NCI-H1105 treated with DMSO at 0.1 percent for 48 hours (cell line): ENCODE data around the gene PXN.
"Not testable (repeated sequence)": the region's sequence is repeated elsewhere in the genome, so short reads cannot be mapped to it uniquely, and the experiment has no call there.

ENCODE experiments used
- DNase-seq: peaks from one replicate; lab custom pipeline; 2025; lab: John Stamatoyannopoulos, UW

Gene PXN

DNA sequence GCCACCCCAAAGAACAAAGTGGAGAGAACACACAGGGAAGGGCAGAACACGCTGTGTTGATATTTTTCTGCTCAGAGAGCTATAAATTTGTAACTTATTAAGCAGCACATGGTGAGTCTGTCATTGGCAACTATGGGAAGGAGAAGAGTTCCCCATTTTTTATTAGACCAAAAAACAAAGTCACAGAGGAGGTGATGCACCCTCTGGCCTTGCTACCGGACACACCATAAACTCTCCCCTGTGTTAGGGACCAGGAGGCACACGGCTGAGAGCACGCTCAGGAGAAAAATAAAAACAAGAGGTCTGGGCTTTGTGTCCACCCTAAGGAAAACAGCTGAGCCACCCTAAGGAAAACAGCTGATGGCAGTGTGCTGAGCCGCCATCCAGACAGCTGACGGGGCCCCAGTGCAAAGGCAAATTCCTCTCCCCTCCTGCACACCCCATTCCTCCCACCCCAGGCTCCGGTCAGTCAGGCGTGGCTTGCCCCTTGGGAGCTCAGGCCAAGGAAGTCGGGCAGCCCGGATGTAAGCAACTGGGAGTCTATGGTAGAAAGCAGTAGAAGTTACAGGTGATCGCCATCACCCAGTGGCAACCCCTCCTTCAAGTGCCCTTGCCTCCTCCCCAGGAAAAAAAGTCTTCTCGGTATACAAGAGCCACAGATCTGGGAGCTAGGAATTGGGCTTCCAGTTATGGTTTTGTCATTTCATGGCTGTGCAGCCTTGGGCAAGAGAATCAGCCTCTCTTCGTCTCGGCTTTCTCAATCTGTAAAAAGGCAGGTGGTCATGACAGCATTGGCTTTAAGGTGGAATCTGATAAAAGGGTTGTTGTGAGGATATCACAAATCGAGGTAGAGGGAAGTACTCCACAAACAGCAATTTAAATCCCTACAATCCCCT, 2.4 kb downstream of the PXN start:
- DNase-seq: no peak

DNA sequence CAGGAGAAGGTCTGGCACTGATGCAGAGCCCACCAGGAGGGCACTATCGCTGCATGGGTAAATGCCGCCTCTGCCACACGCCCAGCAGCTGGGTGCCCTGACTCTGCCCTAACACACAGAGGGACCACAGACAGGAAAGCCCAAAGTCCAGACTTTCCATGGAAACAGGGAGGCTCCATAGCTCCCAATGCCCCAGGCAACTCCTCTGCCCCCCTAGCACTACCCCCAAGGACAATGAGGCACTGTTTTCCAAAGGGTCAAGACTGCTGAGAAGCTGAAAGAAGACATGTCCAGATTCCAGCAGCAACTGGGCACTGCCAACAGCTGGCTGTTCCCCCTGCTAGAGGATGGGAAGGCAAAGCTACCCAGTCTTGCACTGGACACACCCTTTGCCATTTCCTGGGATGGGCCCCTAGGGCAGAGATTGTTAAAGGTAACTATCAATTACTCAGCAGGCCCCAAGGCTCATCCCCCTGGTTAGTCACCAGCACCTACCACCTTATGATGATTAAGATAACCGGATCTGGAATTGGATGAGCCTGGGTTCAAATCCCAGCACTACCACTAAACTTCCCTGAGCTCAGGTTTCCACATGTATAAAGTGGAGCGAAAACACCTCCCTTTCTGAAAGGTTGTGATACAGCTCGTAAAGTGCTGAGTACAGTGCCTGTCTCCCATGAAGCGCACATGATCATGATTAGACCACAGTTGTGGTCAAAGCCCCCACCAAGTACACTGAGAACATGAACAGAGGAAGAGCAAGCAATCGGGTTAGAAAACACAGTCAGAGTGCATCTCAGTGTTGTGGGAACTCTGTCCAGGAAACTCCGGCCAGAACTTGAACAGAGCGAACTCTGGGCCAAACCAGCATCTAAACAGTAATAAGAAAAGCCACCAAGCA, 3.3 kb downstream of the PXN start:
- no peak for DNase-seq

DNA sequence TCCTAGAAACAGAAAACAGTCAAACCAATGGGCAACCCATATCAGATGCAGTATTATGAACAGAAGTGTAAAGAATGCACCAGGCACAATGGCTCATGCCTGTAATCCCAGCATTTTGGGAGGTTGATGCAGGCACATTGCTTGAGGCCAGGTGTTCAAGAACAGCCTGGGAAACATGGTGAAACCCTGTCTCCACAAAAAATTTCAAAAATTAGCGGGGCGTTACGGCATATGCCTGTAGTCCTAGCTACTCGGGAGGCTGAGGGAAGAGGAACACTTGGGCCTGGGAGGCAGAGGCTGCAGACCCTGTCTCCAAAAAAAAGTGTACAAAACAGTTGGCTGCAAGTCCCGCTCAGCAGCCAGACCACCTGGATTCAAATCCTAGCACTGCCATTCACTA, 4.9 kb downstream of the PXN start:
- DNase-seq: no peak

DNA sequence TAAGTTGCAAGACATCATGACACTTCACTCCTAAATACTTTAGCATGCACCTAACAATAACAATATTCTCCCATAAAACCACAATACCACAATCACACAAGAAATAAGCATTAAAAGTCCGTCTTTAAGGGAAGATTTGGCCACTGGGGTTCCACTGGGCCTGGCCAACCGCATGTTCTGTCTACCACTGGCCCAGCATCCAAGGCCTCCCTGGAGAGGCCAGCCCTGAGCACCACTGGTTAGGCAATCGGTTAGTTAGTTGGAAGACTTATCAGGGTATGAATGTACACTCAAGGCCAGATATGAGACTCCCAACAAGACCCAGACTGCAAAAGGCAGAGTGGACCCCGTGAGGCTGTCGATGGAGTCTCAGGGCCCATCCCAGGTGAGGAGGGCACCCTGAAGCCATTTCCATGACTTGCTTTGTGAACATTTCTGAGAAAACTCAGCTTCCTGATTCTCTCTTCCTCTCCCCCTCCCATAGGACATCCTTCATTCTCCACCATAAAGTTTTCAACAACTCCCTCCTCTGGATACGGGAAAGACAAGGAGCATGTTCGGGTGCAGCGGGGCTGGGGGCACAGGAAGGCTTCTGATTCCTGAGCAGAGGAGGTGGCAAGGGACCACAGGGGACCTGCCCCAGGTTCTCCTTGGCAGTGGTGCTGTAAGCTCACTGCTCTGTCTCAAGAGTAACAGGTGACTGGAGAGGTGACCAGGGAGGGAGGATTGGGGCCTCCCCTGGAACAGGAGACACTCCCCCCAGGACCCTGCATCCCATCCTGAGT, 5.9 kb downstream of the PXN start:
- no peak for DNase-seq

DNA sequence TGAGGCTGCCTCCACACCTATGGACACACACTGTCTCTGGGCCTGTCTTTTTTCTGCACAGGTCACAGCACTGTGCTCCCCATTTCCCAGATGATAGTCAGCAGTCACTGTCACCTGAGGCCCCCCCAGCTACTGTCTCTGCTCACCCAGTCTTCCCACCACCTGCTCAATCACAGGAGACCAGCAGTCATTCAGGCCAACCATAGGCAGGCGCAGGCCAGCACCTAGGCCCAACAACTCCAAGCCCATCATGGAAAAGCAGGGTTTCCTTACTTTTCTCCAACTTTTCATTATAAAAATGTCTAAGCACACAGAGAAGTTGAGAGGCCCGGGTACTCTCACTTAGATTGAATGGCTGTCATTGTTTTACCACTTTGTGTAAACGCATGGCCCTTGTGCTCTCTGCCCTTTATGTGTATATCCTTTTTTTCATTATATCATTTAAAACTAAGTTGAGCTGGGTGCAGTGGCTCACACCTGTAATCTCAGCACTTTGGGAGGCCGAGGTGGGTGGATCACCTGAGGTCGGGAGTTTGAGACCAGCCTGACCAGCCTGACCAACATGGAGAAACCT, 7.1 kb downstream of the PXN start:
- no peak for DNase-seq

DNA sequence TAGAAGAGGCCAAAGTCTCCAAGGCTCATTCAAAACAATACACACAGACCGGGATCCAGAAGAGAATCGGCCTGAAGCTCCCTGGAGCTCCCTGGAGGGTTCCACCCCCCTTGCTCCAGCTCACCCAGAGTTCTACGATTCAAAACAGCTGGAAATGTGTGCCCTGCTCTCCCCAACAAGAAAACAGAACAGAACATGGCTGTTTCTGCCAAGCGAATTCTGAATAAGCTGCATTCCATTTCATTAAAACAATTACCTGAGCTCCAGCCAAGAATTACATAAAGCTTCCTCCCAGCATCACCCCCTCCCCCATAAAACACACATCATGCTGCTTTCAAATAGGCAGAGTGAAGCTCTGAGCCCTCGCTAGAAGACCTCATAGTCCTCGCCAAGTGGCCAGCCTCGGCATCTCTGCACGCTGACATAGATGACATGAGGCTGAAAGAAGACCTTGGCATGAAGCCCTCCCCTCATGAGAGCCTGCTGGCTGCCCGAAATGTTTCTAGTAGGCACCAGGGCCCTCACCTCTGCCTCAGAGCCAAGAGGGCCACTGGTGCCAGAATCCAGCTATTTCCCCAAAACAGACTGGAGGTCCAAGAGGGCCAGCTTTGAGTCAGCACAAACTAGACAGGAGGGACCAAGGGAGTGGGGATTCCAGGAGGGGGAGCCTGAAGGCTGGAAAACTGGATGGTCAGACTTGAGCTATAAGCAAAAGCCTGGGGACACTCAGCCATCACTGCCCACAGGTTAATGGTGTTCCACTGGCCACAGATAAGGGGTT, 8.3 kb downstream of the PXN start:
- DNase-seq: no peak

DNA sequence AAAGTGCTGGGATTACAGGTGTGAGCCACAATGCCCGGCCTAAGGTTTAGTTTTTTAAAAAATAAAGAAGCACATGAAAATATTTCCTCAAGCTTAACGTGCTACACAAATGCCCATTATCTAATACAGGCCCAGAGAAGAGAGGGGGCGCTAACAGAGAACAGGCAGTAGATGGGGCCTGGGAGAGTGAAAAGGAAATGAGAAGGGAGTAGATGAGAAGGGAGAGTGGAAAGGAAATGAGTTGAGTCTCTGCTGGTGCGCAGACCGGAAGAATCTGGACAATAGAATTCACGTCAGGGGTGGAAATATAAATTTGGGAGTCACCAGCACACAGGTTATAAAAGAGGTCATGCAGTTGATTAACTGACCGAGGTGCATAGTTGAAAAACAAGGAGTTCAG, 10.7 kb downstream of the PXN start:
- DNase-seq: no peak

DNA sequence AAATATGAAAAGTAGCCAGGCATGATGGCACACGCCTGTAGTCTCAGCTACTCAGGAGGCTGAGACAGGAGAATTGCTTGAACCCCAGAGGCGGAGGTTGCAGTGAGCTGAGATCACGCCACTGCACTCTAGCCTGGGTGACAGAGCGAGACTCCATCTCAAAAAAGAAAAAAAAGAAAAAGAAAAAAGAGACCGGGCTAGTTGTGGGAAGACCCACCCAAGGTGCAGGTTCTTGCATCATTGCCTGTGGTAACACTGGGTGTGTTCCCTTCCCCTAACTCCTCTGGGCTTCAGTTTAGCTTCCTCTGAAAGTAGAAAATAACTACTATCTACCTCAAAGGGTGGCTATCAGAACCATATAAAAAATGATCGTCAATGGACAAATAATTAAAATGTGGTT, 12.2 kb downstream of the PXN start:
- not testable (repeated sequence) for DNase-seq

DNA sequence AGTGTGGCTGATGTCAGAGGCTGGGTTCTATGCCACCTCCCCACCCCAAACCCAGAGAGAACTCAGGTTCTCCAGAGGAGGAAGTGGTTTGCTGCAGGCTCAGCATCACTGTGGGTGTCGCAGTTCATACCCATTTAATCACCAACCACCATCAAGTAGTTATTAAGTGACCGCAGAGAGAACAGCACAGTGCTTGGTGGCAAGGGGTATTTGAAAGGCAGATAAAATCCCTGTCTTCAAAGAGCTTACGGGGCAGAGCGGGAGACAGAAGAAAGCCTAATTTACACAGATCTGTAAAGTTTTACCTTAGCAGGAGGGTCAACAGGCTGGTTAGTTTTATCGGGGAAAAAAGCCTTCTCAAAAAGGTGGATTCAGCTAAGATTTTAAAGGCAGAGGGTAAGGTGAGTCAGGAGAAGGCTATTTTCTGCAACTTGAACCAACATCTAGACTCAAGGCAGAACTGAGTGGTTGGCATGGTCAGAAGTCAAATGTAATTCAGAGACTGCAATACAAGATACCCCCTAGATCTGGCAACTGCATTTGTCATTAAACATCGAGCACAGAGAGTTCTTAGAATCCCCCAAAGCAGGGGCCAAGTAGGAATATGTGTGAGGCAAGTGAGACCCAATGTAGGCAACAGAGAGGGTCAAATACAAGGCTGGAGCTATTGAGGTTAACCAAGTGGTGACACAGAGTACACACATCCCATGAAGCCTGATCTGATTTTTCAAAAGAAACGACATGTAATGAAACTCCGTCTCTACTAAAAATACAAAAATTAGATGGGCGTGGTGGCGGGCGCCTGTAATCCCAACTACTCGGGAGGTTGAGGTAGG, 13.2 kb downstream of the PXN start:
- DNase-seq: no peak

DNA sequence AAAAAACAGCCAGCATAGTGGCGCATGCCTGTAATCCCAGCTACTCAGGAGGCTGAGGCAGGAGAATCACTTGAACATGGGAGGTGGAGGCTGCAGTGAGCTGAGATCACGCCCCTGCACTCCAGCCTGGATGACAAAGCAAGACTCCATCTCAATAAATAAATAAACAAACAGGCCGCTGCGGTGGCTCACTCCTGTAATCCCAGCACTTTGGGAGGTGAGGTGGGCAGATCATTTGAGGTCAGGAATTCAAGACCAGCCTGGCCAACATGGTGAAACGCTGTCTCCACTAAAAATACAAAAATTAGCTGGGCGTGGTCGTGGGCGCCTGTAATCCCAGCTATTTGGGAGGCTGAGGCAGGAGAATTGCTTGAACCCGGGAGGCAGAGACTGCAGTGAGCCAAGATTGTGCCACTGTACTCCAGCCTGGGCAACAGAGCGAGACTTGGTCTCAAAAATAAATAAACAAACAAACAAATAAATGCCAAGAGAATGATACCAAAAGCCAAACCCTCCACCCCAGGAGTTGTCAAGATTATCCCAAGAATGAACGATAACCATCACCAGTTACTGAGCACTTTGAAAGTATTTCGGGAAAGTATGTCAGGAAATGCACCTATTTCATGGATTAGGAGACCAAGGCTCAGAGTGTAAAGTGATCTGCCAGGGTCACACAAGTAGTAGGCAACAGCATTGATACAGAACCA, 14.0 kb downstream of the PXN start:
- not testable (repeated sequence) for DNase-seq

DNA sequence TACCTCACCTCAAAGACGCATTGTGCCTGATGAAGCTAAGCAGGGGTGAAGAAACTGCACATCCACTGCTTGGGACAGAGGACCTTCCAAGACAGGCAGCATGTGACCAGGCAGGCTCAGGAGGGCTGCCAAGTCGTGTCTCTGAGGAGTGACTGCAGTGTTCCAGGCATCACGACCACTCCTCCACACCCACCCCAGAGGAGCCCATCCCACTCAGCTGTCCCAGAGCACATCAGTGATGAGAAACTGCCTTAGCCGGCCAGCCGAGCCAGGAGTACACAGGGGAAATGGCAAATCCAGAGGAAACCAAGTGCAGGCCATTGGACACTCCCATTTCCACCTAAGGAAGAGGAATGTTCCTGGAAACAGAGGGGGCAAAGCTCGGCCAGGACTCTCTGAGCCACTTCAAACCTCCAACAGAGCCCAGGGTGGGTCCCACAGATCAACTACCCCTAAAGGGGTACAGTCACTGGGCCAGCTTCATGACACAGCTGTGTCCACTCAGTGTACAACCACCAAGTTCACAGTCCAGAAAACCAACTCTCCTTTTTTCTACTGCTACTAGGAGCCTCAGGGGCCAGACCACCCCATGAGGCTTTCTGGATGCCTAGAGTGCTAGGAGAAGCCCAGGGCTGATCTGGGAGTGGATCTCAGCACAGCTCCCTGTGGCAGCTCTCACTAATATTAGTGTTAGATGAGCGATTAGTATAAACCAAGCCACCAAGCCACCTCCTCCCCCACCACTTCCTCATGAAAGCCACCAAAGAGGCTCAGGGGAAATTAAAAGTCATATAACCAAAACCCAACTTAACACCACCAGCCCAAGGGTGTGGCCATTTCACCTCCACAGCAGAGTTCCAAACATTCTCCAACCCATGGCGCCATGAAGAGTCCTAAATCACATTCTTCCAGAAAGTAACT, 15.4 kb downstream of the PXN start:
- no peak for DNase-seq

DNA sequence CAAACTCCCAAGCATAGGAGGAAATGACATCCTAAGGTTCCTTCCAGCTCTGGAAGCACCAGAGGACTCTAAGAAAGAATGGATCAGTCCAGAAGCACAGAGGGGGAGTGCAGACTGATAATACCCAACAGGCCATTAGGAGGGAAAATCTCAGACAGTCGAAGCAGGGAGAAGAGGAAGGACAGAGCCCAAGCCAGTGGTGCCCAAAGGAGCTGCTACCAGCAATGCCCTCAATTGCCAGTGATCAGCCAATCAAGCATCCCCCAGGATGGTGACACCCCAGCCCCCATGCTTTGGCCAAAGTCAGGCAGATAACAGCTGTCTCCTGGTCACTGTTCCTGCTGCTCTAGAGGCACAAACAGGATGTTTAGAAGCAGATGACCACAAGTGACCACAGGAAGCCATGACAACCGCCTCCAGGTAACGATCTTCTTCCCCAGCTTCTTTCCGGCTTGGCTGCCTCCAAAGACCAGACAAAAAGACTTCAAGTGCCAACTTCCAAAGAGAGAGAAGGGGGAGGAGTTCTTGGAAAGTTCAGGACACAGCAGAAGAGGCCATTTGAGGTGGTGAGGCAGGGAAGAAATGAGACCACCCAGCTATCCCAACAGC, 16.2 kb downstream of the PXN start:
- no peak for DNase-seq

DNA sequence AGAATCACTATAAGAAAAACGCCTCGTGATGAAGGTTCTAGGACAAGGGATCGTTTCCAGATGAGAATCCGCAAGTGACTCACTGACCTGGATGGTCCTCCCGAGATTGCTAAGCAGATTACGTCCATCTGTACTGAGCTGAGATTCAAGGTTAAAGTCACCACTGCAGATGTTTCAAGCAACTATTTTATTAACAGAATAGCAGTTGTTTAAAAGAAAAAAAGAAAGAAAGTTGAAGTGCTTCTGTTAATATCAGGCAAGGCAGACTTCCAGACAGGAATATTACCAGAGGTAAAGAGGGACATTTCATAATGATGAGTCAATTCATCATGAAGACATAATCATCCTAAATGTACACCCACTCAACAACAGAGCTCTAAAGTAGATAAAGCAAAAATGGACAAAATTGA, 17.9 kb downstream of the PXN start:
- no peak for DNase-seq

DNA sequence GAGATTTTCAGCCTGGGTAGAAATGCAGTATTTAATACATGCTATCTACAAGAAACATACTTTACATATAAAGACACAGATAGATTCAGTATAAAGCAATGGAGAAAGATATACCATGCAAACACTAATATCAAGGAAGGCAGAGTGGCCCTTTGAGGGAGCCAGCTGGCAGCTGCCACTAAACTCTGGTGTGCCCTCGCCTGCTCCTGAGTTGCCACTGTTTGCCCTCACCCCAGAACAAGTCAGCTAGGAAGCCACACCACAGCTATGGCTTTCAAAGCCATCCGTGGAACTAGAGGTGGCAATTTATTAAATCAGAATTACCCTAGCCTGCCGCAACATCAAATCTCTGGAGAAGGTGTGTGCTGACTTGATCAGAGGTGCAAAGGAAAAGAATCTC, 18.3 kb downstream of the PXN start:
- DNase-seq: no peak

DNA sequence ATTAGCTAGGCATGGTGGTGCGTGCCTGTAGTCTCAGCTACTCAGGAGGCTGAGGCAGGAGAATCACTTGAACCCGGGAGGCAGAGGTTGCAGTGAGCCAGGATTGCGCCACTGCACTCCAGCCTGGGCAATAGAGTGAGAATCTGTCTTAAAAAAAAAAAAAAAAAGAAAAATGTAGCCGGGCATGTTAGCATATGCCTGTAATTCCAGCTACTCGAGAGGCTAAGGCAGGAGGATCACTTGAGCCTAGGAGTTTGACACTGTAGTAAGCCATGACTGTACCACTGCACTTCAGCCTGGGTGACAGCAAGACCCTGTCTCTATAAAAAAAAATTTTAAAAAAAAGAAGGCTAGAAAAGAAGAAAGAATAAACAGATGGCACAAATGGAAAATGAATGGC, 18.8 kb downstream of the PXN start:
- DNase-seq: not testable (repeated sequence)

DNA sequence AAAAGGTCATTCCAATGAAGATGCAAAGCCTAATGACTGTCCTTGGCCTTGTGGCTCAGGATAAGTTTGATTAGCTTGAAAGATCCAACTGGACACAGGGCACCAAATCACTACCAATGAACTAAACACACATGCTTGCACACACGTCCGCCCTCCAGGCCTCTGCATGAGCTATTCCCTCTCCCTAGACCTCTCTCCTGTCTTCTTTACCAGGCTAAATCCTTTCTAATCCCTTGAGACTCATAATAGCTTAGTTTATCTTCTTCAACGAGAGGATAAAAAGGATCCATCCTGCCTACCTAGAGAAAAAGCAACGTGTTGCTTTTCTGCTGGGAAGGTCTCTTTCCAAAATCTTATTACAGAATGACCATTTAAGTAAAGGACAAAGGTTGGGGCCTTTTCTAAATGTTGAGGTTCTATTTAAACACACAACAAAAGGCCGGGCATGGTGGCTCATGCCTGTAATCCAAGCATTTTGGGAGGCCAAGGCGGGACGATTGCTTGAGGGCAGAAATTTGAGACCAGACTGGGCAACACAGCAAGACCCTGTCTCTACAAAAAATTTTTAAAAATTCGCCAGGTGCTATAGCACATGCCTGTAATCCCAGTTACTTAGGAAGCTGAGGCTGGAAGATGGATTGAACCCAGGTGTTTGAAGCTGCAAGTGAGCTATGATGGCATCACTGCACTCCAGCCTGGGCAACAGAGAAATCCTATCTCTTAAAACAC, 22.4 kb downstream of the PXN start:
- DNase-seq: no peak

DNA sequence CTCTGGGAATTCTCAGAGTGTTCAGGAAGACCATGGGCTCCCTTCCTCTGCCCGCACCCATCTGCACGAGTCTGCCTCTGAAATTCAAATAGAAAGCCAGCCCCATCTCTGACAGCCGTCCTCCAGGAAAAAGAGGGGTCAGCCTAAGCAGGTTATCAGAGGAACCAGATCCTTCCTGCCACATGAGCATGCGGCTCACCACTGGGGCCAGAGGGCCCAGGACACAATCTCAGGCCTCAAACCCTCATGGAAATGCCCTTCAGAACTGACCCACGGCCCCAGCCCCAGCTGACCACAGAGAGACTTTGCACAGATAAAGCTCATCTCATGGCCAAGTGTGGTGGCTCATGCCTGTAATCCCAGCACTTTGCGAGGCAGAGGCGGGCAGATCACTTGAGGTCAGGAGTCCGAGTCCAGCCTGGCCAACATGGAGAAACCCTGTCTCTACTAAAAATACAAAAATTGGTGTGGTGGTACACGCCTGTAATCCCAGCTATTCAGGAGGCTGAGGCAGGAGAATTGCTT, 23.2 kb downstream of the PXN start:
- DNase-seq: no peak
